HG03060 (cell line): ENCODE measurements around the gene DCXR.

Experiments
- ATAC-seq: cut with Tn5 transposase; IDR thresholded peaks from one replicate; pipeline ENCODE4 v1.9.1; 2021; ENCODE audit warnings: low read depth, moderate number of reproducible peaks; ENCODE audit not compliant: unreplicated experiment

DCXR gene

GRCh38 chr17:82014971-82015310, 22.6 kb downstream of the DCXR start:
- no peak for ATAC-seq

- ATAC-seq, result no peak
Observed at GRCh38 chr17:82014432-82014831, 23.1 kb downstream of the DCXR start.

GRCh38 chr17:82013772-82014321, 23.6 kb downstream of the DCXR start:
- no peak for ATAC-seq

GRCh38 chr17:82013341-82013740, 24.2 kb downstream of the DCXR start:
- no peak for ATAC-seq

GRCh38 chr17:82012640-82013295, 24.7 kb downstream of the DCXR start:
- no peak for ATAC-seq

- no peak for ATAC-seq
Observed at GRCh38 chr17:82012261-82012639, 25.2 kb downstream of the DCXR start.

GRCh38 chr17:82011617-82012187, 25.8 kb downstream of the DCXR start:
- no peak for ATAC-seq

GRCh38 chr17:82010575-82011525, 26.6 kb downstream of the DCXR start:
- ATAC-seq, result no peak

GRCh38 chr17:82009413-82009812, 28.1 kb downstream of the DCXR start:
- no peak for ATAC-seq

GRCh38 chr17:82008941-82009405, 28.5 kb downstream of the DCXR start:
- ATAC-seq, result no peak

GRCh38 chr17:82008258-82008940, 29.1 kb downstream of the DCXR start:
- ATAC-seq, result no peak

GRCh38 chr17:82007495-82008257, 29.8 kb downstream of the DCXR start:
- ATAC-seq, result no peak

GRCh38 chr17:82007228-82007494, 30.3 kb downstream of the DCXR start:
- ATAC-seq, result no peak

GRCh38 chr17:82006468-82007227, 30.8 kb downstream of the DCXR start:
- ATAC-seq, result no peak

- ATAC-seq, result no peak
Observed at GRCh38 chr17:82005701-82006348, 31.7 kb downstream of the DCXR start.

GRCh38 chr17:82004517-82005455, 32.7 kb downstream of the DCXR start:
- ATAC-seq, result no peak

- ATAC-seq, result no peak
Observed at GRCh38 chr17:82003411-82004381, 33.8 kb downstream of the DCXR start.
